Raji (cell line): ENCODE results near the gene OXTR.

ENCODE experiments used
- POLR2A ChIP-seq: IDR thresholded peaks from 2 replicates; pipeline ENCODE4 v1.6.1; 2011; ENCODE audit warnings: low read depth, low read length, control low read depth; ENCODE audit not compliant: insufficient read depth

OXTR gene

GRCh38 chr3:8709801-8710507, 59.5 kb downstream of the OXTR start:
- no peak for TF ChIP-seq POLR2A

- no peak for TF ChIP-seq POLR2A
Measured at GRCh38 chr3:8709287-8709686, 60.1 kb downstream of the OXTR start.

- no peak for TF ChIP-seq POLR2A
Measured at GRCh38 chr3:8705575-8705974, 63.8 kb downstream of the OXTR start.

- no peak for TF ChIP-seq POLR2A
Measured at GRCh38 chr3:8702560-8702959, 66.9 kb downstream of the OXTR start.
